ENCODE data around the gene SALL2. TPM values are rescaled to one million over a fixed set of nuclear protein-coding genes. Genes with fewer than 3 reads are reported as not detected.

SALL2 gene
- total and polyA plus RNA-seq, 2 of the 8 experiments (the other 6 are each of a cell fraction or from before 2014, with no cell fraction given) = 310 to 360 TPM

DNA sequence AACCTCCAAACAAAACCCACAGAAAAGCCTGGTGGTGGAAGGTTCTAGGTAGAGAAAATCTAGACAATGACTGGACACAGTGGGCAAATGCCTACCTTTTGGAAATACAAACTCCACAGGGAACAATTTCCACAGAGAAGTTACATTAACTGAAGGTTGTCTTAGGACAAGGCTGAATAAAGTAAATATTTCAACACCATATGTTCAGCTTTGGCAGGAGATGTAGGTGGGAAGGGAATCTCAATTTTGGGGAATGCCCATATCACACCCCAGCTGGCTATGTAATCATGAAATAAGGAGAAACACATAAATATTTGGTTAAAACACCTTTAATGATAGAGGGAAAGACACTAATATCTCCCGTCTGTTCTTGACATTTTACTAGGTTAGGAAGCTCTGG lies 5.4 kb downstream of the SALL2 start:
- Histone ChIP-seq H3K27me3 (replicated peaks in 1 of 4; ENCODE audit: control insufficient read depth in 3 of 4, extremely low read depth in 1 of 4, insufficient read depth in 3 of 4, low read length in 3 of 4) (no peaks in the 10 kb centered on the region), H2BK120ac (replicated peaks; ENCODE audit: low read depth, low read length) (no peak overlapping the region), H3K56ac (replicated peaks; ENCODE audit: insufficient read length, low read depth, low read length) (no peak overlapping the region), H3K27ac (ENCODE audit: low read depth, low read length) (no peak overlapping the region), H4K91ac (replicated peaks; ENCODE audit: insufficient read length, low read length) (no peak overlapping the region), H2BK12ac (ENCODE audit: low read depth, low read length) (no peak overlapping the region), H2AFZ (ENCODE audit: low read length) (no peak overlapping the region), H3K4me2 (ENCODE audit: insufficient read depth in 1 of 2, low read depth in 2 of 2, low read length in 2 of 2) (peak overlapping the region in 1 of 2 experiments; percentile 81; a peak in 1 of 4 replicates), H3K23me2 (ENCODE audit: low read depth, low read length) (peaks cover 8% of the 10 kb centered on the region), H3K79me1 (ENCODE audit: low read depth, low read length) (peaks cover 19% of the 10 kb centered on the region), H4K5ac (ENCODE audit: insufficient read length, low read depth, low read length) (no peak overlapping the region), H4K8ac (ENCODE audit: extremely low read depth, insufficient read depth, low read length) (no peak overlapping the region), H3K18ac (ENCODE audit: extremely low read depth, low read length) (no peak overlapping the region), H3K14ac (ENCODE audit: insufficient read length) (no peak overlapping the region), H3K36me3 (ENCODE audit: control insufficient read depth in 2 of 4, insufficient read depth in 4 of 4, low read length in 3 of 4) (peaks cover 24 to 62% (median 37%) of the 10 kb centered on the region in 4 experiments), H3K9me3 (ENCODE audit: insufficient read depth in 2 of 2, low read depth in 1 of 2, low read length in 1 of 2) (no peaks in the 10 kb centered on the region), H3K4me1 (replicated peaks in 1 of 4; ENCODE audit: control insufficient read depth in 3 of 4, insufficient read depth in 4 of 4, low read length in 3 of 4) (peaks cover 0 to 45% (median 27%) of the 10 kb centered on the region in 4 experiments; a peak in 6 of 7 replicates), H2BK20ac (ENCODE audit: low read length) (no peak overlapping the region), H3K23ac (ENCODE audit: insufficient read length) (no peak overlapping the region), H2BK15ac (ENCODE audit: low read length) (no peak overlapping the region), H4K20me1 (replicated peaks in 1 of 2; ENCODE audit: control insufficient read depth in 1 of 2, insufficient read depth in 2 of 2, low read length in 2 of 2) (peaks cover 3 to 30% of the 10 kb centered on the region in 2 experiments), H3K4me3 (ENCODE audit: extremely low read depth in 1 of 4, insufficient read depth in 2 of 4, low read depth in 3 of 4, low read length in 4 of 4) (no peak overlapping the region), H3K9ac (replicated peaks in 1 of 4; ENCODE audit: extremely low read depth in 1 of 4, low read depth in 3 of 4, low read length in 3 of 4) (no peak overlapping the region), H3K79me2 (ENCODE audit: control insufficient read depth in 1 of 2, insufficient read depth in 2 of 2, low read length in 2 of 2) (peaks cover 10 to 48% of the 10 kb centered on the region in 2 experiments), H3K4ac (replicated peaks; ENCODE audit: insufficient read length, low read depth, low read length) (no peak overlapping the region), H2AK5ac (ENCODE audit: low read depth, low read length) (no peak overlapping the region), H2BK5ac (ENCODE audit: low read depth, low read length) (no peak overlapping the region)
- FAIRE-seq (no peak), DNase-seq (ENCODE audit: low read depth in 1 of 2, low spot score in 2 of 2) (no peak)
- ChIA-PET POLR2A (ENCODE audit: partially characterized antibody) (interaction anchor here (0.8 to 32.5 kb wide), 5 partner anchors 2 to 43 kb away, joined by 3 to 769 read pairs (median 11); partner anchors contain the start of genes METTL3, RAB2B, SALL2 and TOX4), CTCF (ENCODE audit: partially characterized antibody) (interaction anchor here (1.9 to 3.3 kb wide), 2 partner anchors 22 to 36 kb away, joined by 7 to 14 read pairs; no protein-coding TSS in a partner anchor)
- whole genome bisulfite sequencing, 2 experiments (ENCODE audit: extremely low coverage in 1 of 2, insufficient coverage in 1 of 2, insufficient read length in 1 of 2, insufficient replicate concordance in 2 of 2, low coverage in 1 of 2, low lambda C conversion rate in 2 of 2, missing lambda C conversion rate in 1 of 2) = 94% methylated on average over 1 of the region's 1 CpG; no CpG with 5 or more reads in 1 of the 2 experiments
- TF ChIP-seq EGR1 (IDR thresholded peaks at IDR 0.05; ENCODE audit: borderline replicate concordance, low read depth, low read length) (no peak), HDAC2 (IDR thresholded peaks at IDR 0.05; ENCODE audit: borderline replicate concordance in 1 of 2, low read depth in 2 of 2, low read length in 2 of 2) (no peak), POLR2AphosphoS5 (IDR thresholded peaks at IDR 0.05; ENCODE audit: low read depth, low read length) (no peak), CBX5 (IDR thresholded peaks at IDR 0.05; ENCODE audit: low read depth, low read length) (no peak), NANOG (IDR thresholded peaks at IDR 0.05; ENCODE audit: insufficient read depth, low read depth, low read length, poor library complexity, severe bottlenecking) (no peak), ASH2L (IDR thresholded peaks at IDR 0.05; ENCODE audit: low read length) (no peak), SAP30 (IDR thresholded peaks at IDR 0.05; ENCODE audit: insufficient read depth, insufficient replicate concordance, low read length) (no peak), BCL11A (IDR thresholded peaks at IDR 0.05; ENCODE audit: low read depth in 2 of 2, low read length in 2 of 2) (no peak), GTF2F1 (IDR thresholded peaks at IDR 0.05; ENCODE audit: borderline replicate concordance, low read depth, low read length) (no peak), CTBP2 (IDR thresholded peaks at IDR 0.05; ENCODE audit: borderline replicate concordance, insufficient read depth, insufficient read length, low read length) (no peak), RNF2 (IDR thresholded peaks at IDR 0.05; ENCODE audit: borderline replicate concordance, low read depth, low read length, missing control alignments, poor library complexity, severe bottlenecking) (no peak)
- TF ChIP-seq, protein P1, sequence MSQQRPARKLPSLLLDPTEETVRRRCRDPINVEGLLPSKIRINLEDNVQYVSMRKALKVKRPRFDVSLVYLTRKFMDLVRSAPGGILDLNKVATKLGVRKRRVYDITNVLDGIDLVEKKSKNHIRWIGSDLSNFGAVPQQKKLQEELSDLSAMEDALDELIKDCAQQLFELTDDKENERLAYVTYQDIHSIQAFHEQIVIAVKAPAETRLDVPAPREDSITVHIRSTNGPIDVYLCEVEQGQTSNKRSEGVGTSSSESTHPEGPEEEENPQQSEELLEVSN (IDR thresholded peaks at IDR 0.05) = no peak
